Liver (tissue), 3 donors: ENCODE data around the gene IMPDH2.

ENCODE experiments used
- EGR1 ChIP-seq, 2 donors: IDR thresholded peaks; 2 replicates each; pipeline ENCODE4 v1.6.1; 2016 to 2018; ENCODE audit warnings: antibody characterized with exemption in 2 of 2, low read depth in 2 of 2
- FOXA2 ChIP-seq: IDR thresholded peaks from 2 replicates; pipeline ENCODE4 v1.6.1; 2016; ENCODE audit warnings: antibody characterized with exemption
- MAX ChIP-seq: IDR thresholded peaks from 2 replicates; pipeline ENCODE4 v1.6.1; 2016; ENCODE audit warnings: antibody characterized with exemption
- NR2F2 ChIP-seq: IDR thresholded peaks from 2 replicates; pipeline ENCODE4 v1.6.1; 2016; ENCODE audit warnings: antibody characterized with exemption
- RAD21 ChIP-seq, 2 donors: IDR thresholded peaks; 2 replicates each; pipeline ENCODE4 v1.6.1; 2016; ENCODE audit warnings: antibody characterized with exemption in 2 of 2, mild to moderate bottlenecking in 2 of 2
- RXRA ChIP-seq, 2 donors: IDR thresholded peaks; 2 replicates each; pipeline ENCODE4 v1.6.1; 2017 to 2018; ENCODE audit warnings: antibody characterized with exemption in 2 of 2, mild to moderate bottlenecking in 1 of 2
- SP1 ChIP-seq: IDR thresholded peaks from 2 replicates; pipeline ENCODE4 v1.6.1; 2018; ENCODE audit warnings: antibody characterized with exemption, mild to moderate bottlenecking
- TAF1 ChIP-seq: conservative IDR thresholded peaks from 2 replicates; pipeline ENCODE4 v1.6.1; 2016; ENCODE audit warnings: antibody characterized with exemption, mild to moderate bottlenecking
- YY1 ChIP-seq: IDR thresholded peaks from 2 replicates; pipeline ENCODE4 v1.6.1; 2016; ENCODE audit warnings: antibody characterized with exemption, mild to moderate bottlenecking
- ZBTB33 ChIP-seq: IDR thresholded peaks from 2 replicates; pipeline ENCODE4 v1.6.1; 2016; ENCODE audit warnings: antibody characterized with exemption
- TF ChIP-seq, protein P1 (sequence below): fragments of 150-350 bp; IDR thresholded peaks from 2 replicates; pipeline ENCODE4 v1.5.1; 2017; ENCODE audit warnings: improper control_type of control experiment, low read depth, low read length; ENCODE audit not compliant: missing input control
- TF ChIP-seq, protein P2 (sequence below): IDR thresholded peaks from 2 replicates; pipeline ENCODE4 v1.6.1; 2016; ENCODE audit warnings: antibody characterized with exemption, mild to moderate bottlenecking
- donor health status: healthy.
- donor health status: healthy.

DNA sequence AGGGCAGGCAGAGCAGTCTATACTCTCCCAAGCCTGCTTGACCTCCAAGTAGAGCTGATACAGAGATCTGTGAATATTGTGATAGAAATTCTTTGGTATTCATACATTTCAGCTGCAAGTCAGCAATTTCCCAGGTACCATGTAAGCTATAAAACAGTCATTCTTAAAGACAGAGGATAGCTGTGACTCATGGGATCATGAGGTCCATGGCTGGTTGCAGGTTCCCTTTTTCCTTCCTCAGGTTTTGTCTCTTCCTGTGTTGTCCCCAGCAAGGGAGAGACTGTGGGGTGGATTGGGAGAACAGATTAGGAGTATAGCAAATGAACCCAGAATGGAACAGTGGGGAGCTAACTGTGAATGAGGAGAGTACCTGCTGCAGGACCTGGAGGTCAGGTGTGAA, 44.5 kb downstream of the IMPDH2 start:
- TF ChIP-seq, protein P1, sequence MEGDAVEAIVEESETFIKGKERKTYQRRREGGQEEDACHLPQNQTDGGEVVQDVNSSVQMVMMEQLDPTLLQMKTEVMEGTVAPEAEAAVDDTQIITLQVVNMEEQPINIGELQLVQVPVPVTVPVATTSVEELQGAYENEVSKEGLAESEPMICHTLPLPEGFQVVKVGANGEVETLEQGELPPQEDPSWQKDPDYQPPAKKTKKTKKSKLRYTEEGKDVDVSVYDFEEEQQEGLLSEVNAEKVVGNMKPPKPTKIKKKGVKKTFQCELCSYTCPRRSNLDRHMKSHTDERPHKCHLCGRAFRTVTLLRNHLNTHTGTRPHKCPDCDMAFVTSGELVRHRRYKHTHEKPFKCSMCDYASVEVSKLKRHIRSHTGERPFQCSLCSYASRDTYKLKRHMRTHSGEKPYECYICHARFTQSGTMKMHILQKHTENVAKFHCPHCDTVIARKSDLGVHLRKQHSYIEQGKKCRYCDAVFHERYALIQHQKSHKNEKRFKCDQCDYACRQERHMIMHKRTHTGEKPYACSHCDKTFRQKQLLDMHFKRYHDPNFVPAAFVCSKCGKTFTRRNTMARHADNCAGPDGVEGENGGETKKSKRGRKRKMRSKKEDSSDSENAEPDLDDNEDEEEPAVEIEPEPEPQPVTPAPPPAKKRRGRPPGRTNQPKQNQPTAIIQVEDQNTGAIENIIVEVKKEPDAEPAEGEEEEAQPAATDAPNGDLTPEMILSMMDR, result no peak
- TF ChIP-seq, protein P2, sequence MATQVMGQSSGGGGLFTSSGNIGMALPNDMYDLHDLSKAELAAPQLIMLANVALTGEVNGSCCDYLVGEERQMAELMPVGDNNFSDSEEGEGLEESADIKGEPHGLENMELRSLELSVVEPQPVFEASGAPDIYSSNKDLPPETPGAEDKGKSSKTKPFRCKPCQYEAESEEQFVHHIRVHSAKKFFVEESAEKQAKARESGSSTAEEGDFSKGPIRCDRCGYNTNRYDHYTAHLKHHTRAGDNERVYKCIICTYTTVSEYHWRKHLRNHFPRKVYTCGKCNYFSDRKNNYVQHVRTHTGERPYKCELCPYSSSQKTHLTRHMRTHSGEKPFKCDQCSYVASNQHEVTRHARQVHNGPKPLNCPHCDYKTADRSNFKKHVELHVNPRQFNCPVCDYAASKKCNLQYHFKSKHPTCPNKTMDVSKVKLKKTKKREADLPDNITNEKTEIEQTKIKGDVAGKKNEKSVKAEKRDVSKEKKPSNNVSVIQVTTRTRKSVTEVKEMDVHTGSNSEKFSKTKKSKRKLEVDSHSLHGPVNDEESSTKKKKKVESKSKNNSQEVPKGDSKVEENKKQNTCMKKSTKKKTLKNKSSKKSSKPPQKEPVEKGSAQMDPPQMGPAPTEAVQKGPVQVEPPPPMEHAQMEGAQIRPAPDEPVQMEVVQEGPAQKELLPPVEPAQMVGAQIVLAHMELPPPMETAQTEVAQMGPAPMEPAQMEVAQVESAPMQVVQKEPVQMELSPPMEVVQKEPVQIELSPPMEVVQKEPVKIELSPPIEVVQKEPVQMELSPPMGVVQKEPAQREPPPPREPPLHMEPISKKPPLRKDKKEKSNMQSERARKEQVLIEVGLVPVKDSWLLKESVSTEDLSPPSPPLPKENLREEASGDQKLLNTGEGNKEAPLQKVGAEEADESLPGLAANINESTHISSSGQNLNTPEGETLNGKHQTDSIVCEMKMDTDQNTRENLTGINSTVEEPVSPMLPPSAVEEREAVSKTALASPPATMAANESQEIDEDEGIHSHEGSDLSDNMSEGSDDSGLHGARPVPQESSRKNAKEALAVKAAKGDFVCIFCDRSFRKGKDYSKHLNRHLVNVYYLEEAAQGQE, result no peak
- no peak for TF ChIP-seq MAX
- TF ChIP-seq YY1, result no peak
- TF ChIP-seq ZBTB33, result no peak
- TF ChIP-seq FOXA2, result no peak
- no peak for TF ChIP-seq EGR1 (IDR thresholded peaks at IDR 0.05; ENCODE audit: low read depth in 2 of 2)
- no peak for TF ChIP-seq TAF1
- no peak for TF ChIP-seq RAD21 (IDR thresholded peaks at IDR 0.05)
- TF ChIP-seq NR2F2, result no peak
- no peak for TF ChIP-seq RXRA (IDR thresholded peaks at IDR 0.05)
- TF ChIP-seq SP1, result no peak
